Lower lobe of right lung (tissue), 2 donors: ENCODE measurements around the gene PCDHB12. TPM values are rescaled to one million over a fixed set of nuclear protein-coding genes. Genes with fewer than 3 reads are reported as not detected.
A peak's percentile ranks its signal among the peaks of the same experiment; 100 is the strongest.
"Not testable (repeated sequence)": the region's sequence is repeated elsewhere in the genome, so short reads cannot be mapped to it uniquely, and the experiment has no call there.

Experiments used
- ATAC-seq, 2 donors: fragments of 200-7000 bp; cut with Tn5 transposase; one replicate each; pipeline ENCODE4 v1.9.1; 2020 to 2022; ENCODE audit warnings: mild to moderate bottlenecking in 2 of 2, moderate library complexity in 2 of 2
- DNase-seq: peaks from one replicate; pipeline ENCODE4 v3.0.0-alpha.2; 2020
- H3K27ac ChIP-seq: fragments of 200-600 bp; one replicate; pipeline ENCODE4 v1.8.0; 2022
- H3K27me3 ChIP-seq: fragments of 200-600 bp; one replicate; pipeline ENCODE4 v1.8.0; 2022; ENCODE audit warnings: low read depth
- H3K36me3 ChIP-seq: fragments of 200-600 bp; one replicate; pipeline ENCODE4 v1.8.0; 2022; ENCODE audit warnings: mild to moderate bottlenecking
- H3K4me1 ChIP-seq: fragments of 200-600 bp; one replicate; pipeline ENCODE4 v1.8.0; 2022
- H3K4me3 ChIP-seq: fragments of 200-600 bp; one replicate; pipeline ENCODE4 v1.8.0; 2022; ENCODE audit warnings: mild to moderate bottlenecking
- H3K9me3 ChIP-seq: fragments of 200-600 bp; one replicate; pipeline ENCODE4 v1.8.0; 2022
- CTCF ChIP-seq: fragments of 200-600 bp; IDR thresholded peaks from one replicate; pipeline ENCODE4 v1.8.0; 2022; ENCODE audit warnings: antibody characterized with exemption, mild to moderate bottlenecking
- intact Hi-C: fragments of 100-400 bp; cut with DNase I; formaldehyde crosslinking; loops from one replicate; pipeline ENCODE4 v1.11.0; 2022
- total RNA-seq: library from RNA; stranded (reverse); fragmentation: NEBNext Ultra II Directional; extraction: Animal tissue kit (Norgen Biotek cat#: 25700); gene quantifications from one replicate; pipeline ENCODE4 v1.2.1, GENCODE V29; 2021
- donor health status: DM: no; HTN: yes; CAD: no; lungs with severe emphysema.

Gene PCDHB12
- total RNA-seq, 1 donor from 2014 or later, result 1.7 TPM

- H3K9me3 ChIP-seq, result peaks cover 38% of the 10 kb centered on the region
- no peak overlapping the region for H3K4me3 ChIP-seq
- peaks cover 22% of the 10 kb centered on the region for H3K27me3 ChIP-seq
- H3K4me1 ChIP-seq, result no peaks in the 10 kb centered on the region
- intact Hi-C loops, result no loop called here
- no peak for ATAC-seq
- H3K36me3 ChIP-seq, result no peaks in the 10 kb centered on the region
- DNase-seq, result no peak
- no peak for TF ChIP-seq CTCF
- H3K27ac ChIP-seq, result no peak overlapping the region
Measured at GRCh38 chr5:141180313-141180712, 28.2 kb upstream of the PCDHB12 start.

- Histone ChIP-seq H3K27me3 (peaks cover 11% of the 10 kb centered on the region), H3K9me3 (peaks cover 31% of the 10 kb centered on the region), H3K36me3 (no peaks in the 10 kb centered on the region), H3K4me3 (peak within 1 kb of the TSS; percentile 32), H3K27ac (peak within 1 kb of the TSS; percentile 21), H3K4me1 (no peaks in the 10 kb centered on the region)
- peak; percentile 28 for TF ChIP-seq CTCF
- intact Hi-C loops, result no loop called here
- no peak for DNase-seq
- peak in 1 of 2 donors; percentile 41 for ATAC-seq
Measured at GRCh38 chr5:141182248-141182647, 26.3 kb upstream of the PCDHB12 start, which contains the start of gene PCDHB16. Gene PCDHB16, plus strand, starts transcription at chr5:141182387. Its CDS starts 173 bp downstream, at chr5:141182560.

GRCh38 chr5:141184117-141184855, 24.2 kb upstream of the PCDHB12 start:
- H3K36me3 ChIP-seq, intact Hi-C loops, H3K27ac ChIP-seq, DNase-seq, ATAC-seq, H3K4me1 ChIP-seq, H3K4me3 ChIP-seq, H3K27me3 ChIP-seq: not testable (repeated sequence)
- peaks cover 24% of the 10 kb centered on the region for H3K9me3 ChIP-seq

- TF ChIP-seq CTCF, result peak; percentile 40
- DNase-seq (no peak), ATAC-seq (no peak)
- H3K36me3 ChIP-seq, result no peaks in the 10 kb centered on the region
- no peak within 1 kb of the TSS for H3K27ac ChIP-seq
- peaks cover 43% of the 10 kb centered on the region for H3K9me3 ChIP-seq
- H3K4me3 ChIP-seq, result no peak within 1 kb of the TSS
- H3K27me3 ChIP-seq, result peaks cover 3% of the 10 kb centered on the region
- no peaks in the 10 kb centered on the region for H3K4me1 ChIP-seq
- intact Hi-C loops, result no loop called here
Measured at GRCh38 chr5:141186897-141187512, 21.5 kb upstream of the PCDHB12 start, which contains the start of gene PCDHB9. Gene PCDHB9, plus strand, starts transcription at chr5:141187161. Its CDS starts 158 bp downstream, at chr5:141187319.

- H3K4me1 ChIP-seq, ATAC-seq, DNase-seq, H3K27ac ChIP-seq, H3K36me3 ChIP-seq, intact Hi-C loops, H3K4me3 ChIP-seq, H3K27me3 ChIP-seq: not testable (repeated sequence)
- H3K9me3 ChIP-seq, result peaks cover 45% of the 10 kb centered on the region
Measured at GRCh38 chr5:141188682-141189081, 19.8 kb upstream of the PCDHB12 start.

- DNase-seq, H3K4me3 ChIP-seq, H3K27me3 ChIP-seq, H3K36me3 ChIP-seq, H3K27ac ChIP-seq, H3K4me1 ChIP-seq, intact Hi-C loops, ATAC-seq: not testable (repeated sequence)
- H3K9me3 ChIP-seq, result peaks cover 45% of the 10 kb centered on the region
Measured at GRCh38 chr5:141189131-141189530, 19.4 kb upstream of the PCDHB12 start.
